ENCODE measurements around the gene SASH1. TPM values are rescaled to one million over a fixed set of nuclear protein-coding genes. Genes with fewer than 3 reads are reported as not detected.
"Not testable (repeated sequence)": the region's sequence is repeated elsewhere in the genome, so short reads cannot be mapped to it uniquely, and the experiment has no call there.

Gene SASH1
- total RNA-seq, 1 donor from 2014 or later: 0.86 TPM

GRCh38 chr6:148382861-148383260 lies 40.2 kb downstream of the SASH1 start:
- Mint-ChIP-seq H3K27ac (no peak overlapping the region), H3K4me3 (no peak overlapping the region), H3K27me3 (ENCODE audit: insufficient read depth) (peaks cover 2% of the 10 kb centered on the region), H3K4me1 (ENCODE audit: low read depth) (no peaks in the 10 kb centered on the region), H3K36me3 (ENCODE audit: low read depth) (no peaks in the 10 kb centered on the region), H3K9me3 (no peaks in the 10 kb centered on the region)
- intact Hi-C loops (cut with micrococcal nuclease): no loop called here
- DNase-seq (ENCODE audit: low spot score): no peak

- Mint-ChIP-seq H3K9me3 (no peaks in the 10 kb centered on the region), H3K4me1 (ENCODE audit: low read depth) (no peaks in the 10 kb centered on the region), H3K4me3 (no peak overlapping the region), H3K36me3 (ENCODE audit: low read depth) (no peaks in the 10 kb centered on the region), H3K27ac (no peak overlapping the region), H3K27me3 (ENCODE audit: insufficient read depth) (peaks cover 5% of the 10 kb centered on the region)
- intact Hi-C loops (cut with micrococcal nuclease): no loop called here
- DNase-seq (ENCODE audit: low spot score): no peak
Measured at GRCh38 chr6:148383658-148384368, 41.2 kb downstream of the SASH1 start.

GRCh38 chr6:148385379-148385778 lies 42.7 kb downstream of the SASH1 start:
- intact Hi-C loops (cut with micrococcal nuclease): no loop called here
- H3K9me3 Mint-ChIP-seq: no peaks in the 10 kb centered on the region
- no peaks in the 10 kb centered on the region for H3K36me3 Mint-ChIP-seq (ENCODE audit: low read depth)

GRCh38 chr6:148388521-148388920 lies 45.9 kb downstream of the SASH1 start:
- H3K36me3 Mint-ChIP-seq (ENCODE audit: low read depth): no peaks in the 10 kb centered on the region
- DNase-seq (ENCODE audit: low spot score): no peak
- no peak overlapping the region for H3K27ac Mint-ChIP-seq
- H3K9me3 Mint-ChIP-seq: no peaks in the 10 kb centered on the region
- intact Hi-C loops (cut with micrococcal nuclease): no loop called here
- peaks cover 5% of the 10 kb centered on the region for H3K27me3 Mint-ChIP-seq (ENCODE audit: insufficient read depth)
- no peaks in the 10 kb centered on the region for H3K4me1 Mint-ChIP-seq (ENCODE audit: low read depth)
- no peak overlapping the region for H3K4me3 Mint-ChIP-seq

More at GRCh38 chr6:148385379-148385778, 42.7 kb downstream of the SASH1 start:
- H3K4me3 Mint-ChIP-seq: no peak overlapping the region
- peaks cover 5% of the 10 kb centered on the region for H3K27me3 Mint-ChIP-seq (ENCODE audit: insufficient read depth)
- H3K27ac Mint-ChIP-seq: no peak overlapping the region
- no peak for DNase-seq (ENCODE audit: low spot score)
- H3K4me1 Mint-ChIP-seq (ENCODE audit: low read depth): no peaks in the 10 kb centered on the region

- Mint-ChIP-seq H3K27ac (no peak overlapping the region), H3K4me1 (ENCODE audit: low read depth) (no peaks in the 10 kb centered on the region), H3K36me3 (ENCODE audit: low read depth) (no peaks in the 10 kb centered on the region), H3K27me3 (ENCODE audit: insufficient read depth) (peaks cover 5% of the 10 kb centered on the region), H3K9me3 (no peaks in the 10 kb centered on the region), H3K4me3 (no peak overlapping the region)
- DNase-seq (ENCODE audit: low spot score): no peak
- intact Hi-C loops (cut with micrococcal nuclease): no loop called here
Measured at GRCh38 chr6:148389086-148389485, 46.4 kb downstream of the SASH1 start.

- no peaks in the 10 kb centered on the region for H3K9me3 Mint-ChIP-seq
- H3K36me3 Mint-ChIP-seq (ENCODE audit: low read depth): no peaks in the 10 kb centered on the region
- DNase-seq (ENCODE audit: low spot score): no peak
- no peaks in the 10 kb centered on the region for H3K4me1 Mint-ChIP-seq (ENCODE audit: low read depth)
- H3K27ac Mint-ChIP-seq: no peak overlapping the region
- peaks cover 10% of the 10 kb centered on the region for H3K27me3 Mint-ChIP-seq (ENCODE audit: insufficient read depth)
- intact Hi-C loops (cut with micrococcal nuclease): no loop called here
- no peak overlapping the region for H3K4me3 Mint-ChIP-seq
Measured at GRCh38 chr6:148389917-148390316, 47.3 kb downstream of the SASH1 start.

- H3K27me3 Mint-ChIP-seq (ENCODE audit: insufficient read depth): peaks cover 16% of the 10 kb centered on the region
- H3K4me1 Mint-ChIP-seq (ENCODE audit: low read depth); H3K27ac Mint-ChIP-seq; H3K4me3 Mint-ChIP-seq; DNase-seq (ENCODE audit: low spot score); H3K9me3 Mint-ChIP-seq; H3K36me3 Mint-ChIP-seq (ENCODE audit: low read depth); intact Hi-C loops (cut with micrococcal nuclease): not testable (repeated sequence)
Measured at GRCh38 chr6:148392127-148392526, 49.5 kb downstream of the SASH1 start.

GRCh38 chr6:148392671-148393070 lies 50.0 kb downstream of the SASH1 start:
- no peaks in the 10 kb centered on the region for H3K4me1 Mint-ChIP-seq (ENCODE audit: low read depth)
- intact Hi-C loops (cut with micrococcal nuclease): no loop called here
- no peak overlapping the region for H3K27ac Mint-ChIP-seq
- H3K27me3 Mint-ChIP-seq (ENCODE audit: insufficient read depth): peaks cover 14% of the 10 kb centered on the region
- H3K36me3 Mint-ChIP-seq (ENCODE audit: low read depth): no peaks in the 10 kb centered on the region
- no peak for DNase-seq (ENCODE audit: low spot score)
- H3K4me3 Mint-ChIP-seq: no peak overlapping the region
- no peaks in the 10 kb centered on the region for H3K9me3 Mint-ChIP-seq

GRCh38 chr6:148395583-148396101 lies 53.0 kb downstream of the SASH1 start:
- H3K36me3 Mint-ChIP-seq (ENCODE audit: low read depth): no peaks in the 10 kb centered on the region
- intact Hi-C loops (cut with micrococcal nuclease): no loop called here
- peaks cover 11% of the 10 kb centered on the region for H3K27me3 Mint-ChIP-seq (ENCODE audit: insufficient read depth)
- no peaks in the 10 kb centered on the region for H3K9me3 Mint-ChIP-seq
- no peaks in the 10 kb centered on the region for H3K4me1 Mint-ChIP-seq (ENCODE audit: low read depth)
- DNase-seq (ENCODE audit: low spot score): no peak
- H3K27ac Mint-ChIP-seq: no peak overlapping the region
- no peak overlapping the region for H3K4me3 Mint-ChIP-seq

GRCh38 chr6:148396411-148396810 lies 53.8 kb downstream of the SASH1 start:
- Mint-ChIP-seq H3K9me3 (no peaks in the 10 kb centered on the region), H3K4me3 (no peak overlapping the region), H3K27me3 (ENCODE audit: insufficient read depth) (peaks cover 11% of the 10 kb centered on the region), H3K27ac (no peak overlapping the region), H3K4me1 (ENCODE audit: low read depth) (no peaks in the 10 kb centered on the region), H3K36me3 (ENCODE audit: low read depth) (no peaks in the 10 kb centered on the region)
- no peak for DNase-seq (ENCODE audit: low spot score)
- intact Hi-C loops (cut with micrococcal nuclease): no loop called here

- H3K9me3 Mint-ChIP-seq: no peaks in the 10 kb centered on the region
- DNase-seq (ENCODE audit: low spot score): no peak
- peaks cover 13% of the 10 kb centered on the region for H3K27me3 Mint-ChIP-seq (ENCODE audit: insufficient read depth)
- no peak overlapping the region for H3K4me3 Mint-ChIP-seq
- no peak overlapping the region for H3K27ac Mint-ChIP-seq
- no peaks in the 10 kb centered on the region for H3K4me1 Mint-ChIP-seq (ENCODE audit: low read depth)
- no peaks in the 10 kb centered on the region for H3K36me3 Mint-ChIP-seq (ENCODE audit: low read depth)
- intact Hi-C loops (cut with micrococcal nuclease): no loop called here
Measured at GRCh38 chr6:148396926-148397325, 54.3 kb downstream of the SASH1 start.

- Mint-ChIP-seq H3K4me1 (ENCODE audit: low read depth) (no peaks in the 10 kb centered on the region), H3K27me3 (ENCODE audit: insufficient read depth) (peaks cover 13% of the 10 kb centered on the region), H3K36me3 (ENCODE audit: low read depth) (no peaks in the 10 kb centered on the region), H3K27ac (no peak overlapping the region), H3K9me3 (no peaks in the 10 kb centered on the region), H3K4me3 (no peak overlapping the region)
- intact Hi-C loops (cut with micrococcal nuclease): no loop called here
- DNase-seq (ENCODE audit: low spot score): no peak
Measured at GRCh38 chr6:148398244-148398643, 55.6 kb downstream of the SASH1 start.

- DNase-seq (ENCODE audit: low spot score): no peak
- intact Hi-C loops (cut with micrococcal nuclease): no loop called here
- Mint-ChIP-seq H3K4me1 (ENCODE audit: low read depth) (no peaks in the 10 kb centered on the region), H3K9me3 (no peaks in the 10 kb centered on the region), H3K36me3 (ENCODE audit: low read depth) (no peaks in the 10 kb centered on the region), H3K4me3 (no peak overlapping the region), H3K27me3 (ENCODE audit: insufficient read depth) (peaks cover 15% of the 10 kb centered on the region), H3K27ac (no peak overlapping the region)
Measured at GRCh38 chr6:148398678-148399077, 56.0 kb downstream of the SASH1 start.

GRCh38 chr6:148401571-148401970 lies 58.9 kb downstream of the SASH1 start:
- H3K36me3 Mint-ChIP-seq (ENCODE audit: low read depth): no peaks in the 10 kb centered on the region
- H3K27ac Mint-ChIP-seq: no peak overlapping the region
- no peak for DNase-seq (ENCODE audit: low spot score)
- H3K4me3 Mint-ChIP-seq: no peak overlapping the region
- H3K9me3 Mint-ChIP-seq: no peaks in the 10 kb centered on the region
- no peaks in the 10 kb centered on the region for H3K4me1 Mint-ChIP-seq (ENCODE audit: low read depth)
- peaks cover 14% of the 10 kb centered on the region for H3K27me3 Mint-ChIP-seq (ENCODE audit: insufficient read depth)
- intact Hi-C loops (cut with micrococcal nuclease): no loop called here

Measured in activated T-helper 1 cell treated with anti-CD3 and anti-CD28 coated beads, Interleukin-12 subunit alpha, Interleukin-12 subunit beta, Interleukin-2, Interleukin-4 antibody, amounts not matched to agents 30 ng/mL and 10 ng/mL and 1 ng/mL, durations not matched to agents 14 hours and 24 hours and 36 hours (primary cell).